Keratinocyte (primary cell): Measurements from ENCODE around the gene DES. TPM values are rescaled to one million over a fixed set of nuclear protein-coding genes. Genes with fewer than 3 reads are reported as not detected.

Experiments
- DNase-seq: peaks from one replicate; pipeline ENCODE4 v3.0.0-alpha.2; 2011; ENCODE audit warnings: low read depth, missing footprints, low spot score
- FAIRE-seq: peaks from 2 replicates; lab custom pipeline; 2011; peaks lifted over from hg19 to GRCh38; lab: Jason Lieb, UNC
- H2AFZ ChIP-seq: 2 replicates; pipeline ENCODE4 v1.6.0; 2012; ENCODE audit warnings: low read length, control low read depth, inconsistent platforms; ENCODE audit not compliant: control insufficient read depth
- H3K27ac ChIP-seq: 2 replicates; pipeline ENCODE4 v1.5.1; 2011; ENCODE audit warnings: low read length; ENCODE audit not compliant: control insufficient read depth, insufficient read depth
- H3K27me3 ChIP-seq: 3 replicates; pipeline ENCODE4 v1.6.0; 2011; ENCODE audit warnings: low read length; ENCODE audit not compliant: control insufficient read depth, insufficient read depth; ENCODE audit errors: extremely low read depth
- H3K36me3 ChIP-seq, 2 experiments: 2 replicates in 1 of 2; 3 replicates in 1 of 2; pipeline ENCODE4 v1.5.1; 2011; ENCODE audit warnings: low read length in 2 of 2, mild to moderate bottlenecking in 1 of 2; ENCODE audit not compliant: control insufficient read depth in 2 of 2, insufficient read depth in 2 of 2; ENCODE audit errors: extremely low read depth in 1 of 2
- H3K4me1 ChIP-seq: 3 replicates; pipeline ENCODE4 v1.5.1; 2011; ENCODE audit warnings: low read length; ENCODE audit not compliant: control insufficient read depth, insufficient read depth; ENCODE audit errors: extremely low read depth
- H3K4me2 ChIP-seq: 3 replicates; pipeline ENCODE4 v1.6.0; 2011; ENCODE audit warnings: low read depth, low read length; ENCODE audit not compliant: control insufficient read depth, insufficient read depth; ENCODE audit errors: extremely low read depth
- H3K4me3 ChIP-seq, 3 experiments: fragments of 200-600 bp in 1 of 3; sonication (generic) in 1 of 3; 2 replicates in 2 of 3; 3 replicates in 1 of 3; pipeline ENCODE4 v1.5.1; 2011 to 2016; ENCODE audit warnings: low read length in 3 of 3, mild to moderate bottlenecking in 3 of 3, control low read depth in 2 of 3, inconsistent platforms in 1 of 3, low read depth in 1 of 3, mixed read lengths in 1 of 3, mixed run types in 1 of 3, moderate library complexity in 1 of 3; ENCODE audit not compliant: control insufficient read depth in 2 of 3, insufficient read depth in 2 of 3; ENCODE audit errors: extremely low read depth in 1 of 3
- H3K79me2 ChIP-seq: 2 replicates; pipeline ENCODE4 v1.6.0; 2012; ENCODE audit warnings: low read length; ENCODE audit not compliant: control insufficient read depth, insufficient read depth
- H3K9ac ChIP-seq: 3 replicates; pipeline ENCODE4 v1.6.0; 2011; ENCODE audit warnings: low read length; ENCODE audit not compliant: control insufficient read depth, insufficient read depth; ENCODE audit errors: extremely low read depth
- H3K9me1 ChIP-seq: 3 replicates; pipeline ENCODE4 v1.6.0; 2011; ENCODE audit warnings: low read length; ENCODE audit not compliant: control insufficient read depth, insufficient read depth; ENCODE audit errors: extremely low read depth
- H3K9me3 ChIP-seq: 2 replicates; pipeline ENCODE4 v1.5.1; 2012; ENCODE audit warnings: low read depth, low read length; ENCODE audit not compliant: control insufficient read depth
- H4K20me1 ChIP-seq: 3 replicates; pipeline ENCODE4 v1.6.0; 2011; ENCODE audit warnings: low read length; ENCODE audit not compliant: control insufficient read depth, insufficient read depth; ENCODE audit errors: extremely low read depth
- CTCF ChIP-seq, 3 experiments: IDR thresholded peaks in 1 of 3; conservative IDR thresholded peaks in 1 of 3; optimal IDR thresholded peaks in 1 of 3; 2 replicates in 2 of 3; 3 replicates in 1 of 3; pipeline versions ENCODE3 to v1.5.1; 2011; ENCODE audit warnings: low read length in 3 of 3, mild to moderate bottlenecking in 3 of 3, moderate library complexity in 2 of 3, control low read depth in 1 of 3, inconsistent platforms in 1 of 3; ENCODE audit not compliant: insufficient read depth in 2 of 3; ENCODE audit errors: extremely low read depth in 1 of 3
- EZH2 ChIP-seq: IDR thresholded peaks from one replicate; pipeline ENCODE4 v1.6.1; 2012; ENCODE audit warnings: inconsistent platforms, mild to moderate bottlenecking, low read length, moderate library complexity
- dilution Hi-C: fragments of 300-500 bp; cut with MboI; formaldehyde crosslinking; loops from one replicate; pipeline ENCODE4 v1.7.0; 2020; ENCODE audit warnings: low sequenced_read_pairs; ENCODE audit not compliant: extremely low pct_ligation_motif_present
- polyA plus RNA-seq, 5 experiments: library from polyadenylated mRNA; depleted of rRNA in 3 of 5; stranded (reverse) in 3 of 5; stranded (forward) in 1 of 5; unstranded in 1 of 5; fragments of >200 nt; gene quantifications; 1 replicate in 1 of 5; 2 replicates in 3 of 5; 3 replicates in 1 of 5; pipeline versions ENCODE4 v1.2.1 to v1.2.3, GENCODE V29; 2011 to 2012; ENCODE audit warnings: missing spikeins in 2 of 5, low read depth in 1 of 5, low replicate concordance in 1 of 5

Gene DES
- polyA plus RNA-seq, 1 donor (not counting 4 experiments of a cell fraction or from before 2014, with no cell fraction given) = not detected

- Histone ChIP-seq H3K4me2 (no peak overlapping the region), H3K9me1 (no peaks in the 10 kb centered on the region), H3K27me3 (peaks cover 34% of the 10 kb centered on the region), H4K20me1 (no peaks in the 10 kb centered on the region), H3K9ac (no peak overlapping the region), H3K27ac (no peak overlapping the region), H3K4me3 (no peak overlapping the region), H3K9me3 (no peaks in the 10 kb centered on the region), H2AFZ (no peak overlapping the region), H3K36me3 (no peaks in the 10 kb centered on the region), H3K4me1 (no peaks in the 10 kb centered on the region), H3K79me2 (no peaks in the 10 kb centered on the region)
- TF ChIP-seq CTCF (optimal IDR thresholded peaks at IDR 0.05 in 1 of 3, IDR thresholded peaks at IDR 0.05 in 1 of 3, conservative IDR thresholded peaks at IDR 0.05 in 1 of 3; ENCODE audit: extremely low read depth in 1 of 3, insufficient read depth in 2 of 3, low read length in 3 of 3) (no peak), EZH2 (no peak)
- dilution Hi-C loops = no loop called here
- DNase-seq (no peak), FAIRE-seq (no peak)
Observed at GRCh38 chr2:219419012-219419324, 791 bp downstream of the DES start.

GRCh38 chr2:219419331-219420197 lies 1.4 kb downstream of the DES start:
- Histone ChIP-seq H3K4me2 (no peak overlapping the region), H3K27me3 (peaks cover 34% of the 10 kb centered on the region), H3K27ac (no peak overlapping the region), H3K9me3 (no peaks in the 10 kb centered on the region), H3K79me2 (no peaks in the 10 kb centered on the region), H2AFZ (no peak overlapping the region), H3K4me3 (no peak overlapping the region), H4K20me1 (no peaks in the 10 kb centered on the region), H3K36me3 (no peaks in the 10 kb centered on the region), H3K9me1 (no peaks in the 10 kb centered on the region), H3K4me1 (no peaks in the 10 kb centered on the region), H3K9ac (no peak overlapping the region)
- dilution Hi-C loops = no loop called here
- DNase-seq = no peak
- no peak for TF ChIP-seq CTCF (optimal IDR thresholded peaks at IDR 0.05 in 1 of 3, IDR thresholded peaks at IDR 0.05 in 1 of 3, conservative IDR thresholded peaks at IDR 0.05 in 1 of 3; ENCODE audit: extremely low read depth in 1 of 3, insufficient read depth in 2 of 3, low read length in 3 of 3)
- no peak for TF ChIP-seq EZH2
- no peak for FAIRE-seq
